B cell (primary cell): Measurements from ENCODE around the gene TNFRSF19.

Experiments used
- EZH2 ChIP-seq: IDR thresholded peaks from 2 replicates; pipeline ENCODE4 v1.6.1; 2012; ENCODE audit warnings: borderline replicate concordance, low read depth, mild to moderate bottlenecking, moderate library complexity, low read length; ENCODE audit not compliant: insufficient read depth, poor library complexity, severe bottlenecking
- TF ChIP-seq, protein P1 (sequence below): fragments of 200-600 bp; IDR thresholded peaks from one replicate; pipeline ENCODE4 v1.8.0; 2022; ENCODE audit warnings: antibody characterized with exemption, mild to moderate bottlenecking

DNA sequence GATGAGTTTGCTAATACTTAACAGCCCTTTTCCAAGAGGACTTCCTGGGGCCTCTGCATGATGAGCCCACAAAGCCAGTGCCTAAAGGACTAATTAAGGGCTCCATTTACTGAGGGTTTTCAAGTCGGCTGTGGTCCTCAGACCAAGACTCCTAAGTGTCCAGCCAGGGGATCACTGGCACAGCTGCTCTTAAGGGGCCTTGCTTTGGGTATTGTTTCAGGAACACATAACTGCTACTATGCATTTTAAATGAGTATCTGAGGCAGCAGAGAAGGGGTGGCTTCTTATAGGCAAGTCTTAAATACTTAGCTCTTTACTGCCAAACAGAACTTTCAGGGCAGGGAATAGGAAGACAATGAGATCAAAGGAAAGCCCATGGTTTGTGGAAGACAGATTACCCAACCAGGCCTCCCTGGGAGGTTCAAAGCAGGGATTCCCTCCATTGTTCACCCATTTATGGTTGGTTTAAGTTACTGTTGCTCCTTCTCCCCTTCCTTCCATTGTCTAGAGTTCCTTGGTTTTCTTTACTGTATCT lies 61.9 kb downstream of the TNFRSF19 start:
- TF ChIP-seq, protein P1, sequence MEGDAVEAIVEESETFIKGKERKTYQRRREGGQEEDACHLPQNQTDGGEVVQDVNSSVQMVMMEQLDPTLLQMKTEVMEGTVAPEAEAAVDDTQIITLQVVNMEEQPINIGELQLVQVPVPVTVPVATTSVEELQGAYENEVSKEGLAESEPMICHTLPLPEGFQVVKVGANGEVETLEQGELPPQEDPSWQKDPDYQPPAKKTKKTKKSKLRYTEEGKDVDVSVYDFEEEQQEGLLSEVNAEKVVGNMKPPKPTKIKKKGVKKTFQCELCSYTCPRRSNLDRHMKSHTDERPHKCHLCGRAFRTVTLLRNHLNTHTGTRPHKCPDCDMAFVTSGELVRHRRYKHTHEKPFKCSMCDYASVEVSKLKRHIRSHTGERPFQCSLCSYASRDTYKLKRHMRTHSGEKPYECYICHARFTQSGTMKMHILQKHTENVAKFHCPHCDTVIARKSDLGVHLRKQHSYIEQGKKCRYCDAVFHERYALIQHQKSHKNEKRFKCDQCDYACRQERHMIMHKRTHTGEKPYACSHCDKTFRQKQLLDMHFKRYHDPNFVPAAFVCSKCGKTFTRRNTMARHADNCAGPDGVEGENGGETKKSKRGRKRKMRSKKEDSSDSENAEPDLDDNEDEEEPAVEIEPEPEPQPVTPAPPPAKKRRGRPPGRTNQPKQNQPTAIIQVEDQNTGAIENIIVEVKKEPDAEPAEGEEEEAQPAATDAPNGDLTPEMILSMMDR: no peak
- no peak for TF ChIP-seq EZH2
